AG09309 (cell line): Measurements from ENCODE around the gene DOCK2.

ENCODE experiments used
- DNase-seq: peaks from one replicate; pipeline ENCODE4 v3.0.0-alpha.2; 2010; ENCODE audit warnings: low read depth
- H3K4me3 ChIP-seq: 2 replicates; pipeline ENCODE4 v1.5.1; 2011; ENCODE audit warnings: mild to moderate bottlenecking, low read depth, low read length, moderate library complexity; ENCODE audit not compliant: control insufficient read depth
- CTCF ChIP-seq: IDR thresholded peaks from 2 replicates; pipeline ENCODE4 v1.5.1; 2011; ENCODE audit warnings: mild to moderate bottlenecking, low read depth, low read length, inconsistent platforms; ENCODE audit not compliant: insufficient read depth, control insufficient read depth; ENCODE audit errors: missing control alignments

The DOCK2 gene

GRCh38 chr5:169974121-169974770 is 337.2 kb downstream of the DOCK2 start:
- no peak for TF ChIP-seq CTCF
- no peak overlapping the region for H3K4me3 ChIP-seq
- no peak for DNase-seq

- no peak for DNase-seq
- H3K4me3 ChIP-seq: peak overlapping the region; percentile 68
Observed at GRCh38 chr5:169978714-169979113, 341.6 kb downstream of the DOCK2 start.

GRCh38 chr5:169979871-169980270 is 342.8 kb downstream of the DOCK2 start:
- DNase-seq: no peak
- H3K4me3 ChIP-seq: peak overlapping the region; percentile 68
- no peak for TF ChIP-seq CTCF

More at GRCh38 chr5:169978714-169979113, 341.6 kb downstream of the DOCK2 start:
- no peak for TF ChIP-seq CTCF

- peak; percentile 64 for TF ChIP-seq CTCF
- peak within 1 kb of the TSS; percentile 68 for H3K4me3 ChIP-seq
- DNase-seq: peak; percentile 68
Observed at GRCh38 chr5:169980418-169981053, 343.5 kb downstream of the DOCK2 start, which contains the start of gene INSYN2B. Gene INSYN2B (minus strand): TSS chr5:169980495. CDS start chr5:169883898, 96,597 bp downstream.

- DNase-seq: no peak
- TF ChIP-seq CTCF: no peak
- H3K4me3 ChIP-seq: no peak overlapping the region
Observed at GRCh38 chr5:169988206-169988605, 351.1 kb downstream of the DOCK2 start.

- no peak for TF ChIP-seq CTCF
- H3K4me3 ChIP-seq: no peak overlapping the region
- DNase-seq: no peak
Observed at GRCh38 chr5:169988947-169989346, 351.9 kb downstream of the DOCK2 start.
